Measurements from ENCODE around the gene UNCX. TPM values are rescaled to one million over a fixed set of nuclear protein-coding genes. Genes with fewer than 3 reads are reported as not detected.

Gene UNCX
- 0.05 to 0.06 TPM in 2 of 5 replicates, not detected in the others for total RNA-seq (2022; extraction: Qiagen RNA extraction)

GRCh38 chr7:1232623-1233332 lies at the start of gene UNCX:
Gene UNCX (plus strand): TSS chr7:1232872. CDS start chr7:1233018, 146 bp downstream.

Other genes with a start within 250 kb of the UNCX start
- not detected in 5 replicates for gene CYP2W1, start 249.7 kb upstream of the UNCX start, total RNA-seq (2022; extraction: Qiagen RNA extraction)
- gene GPR146, start 188.3 kb upstream of the UNCX start, total RNA-seq (2022; extraction: Qiagen RNA extraction) = 1.8 to 2.1 TPM (median 1.9 TPM) in 5 replicates
- 1.4 to 2.0 TPM (median 1.8 TPM) in 5 replicates for gene GPER1, start 144.8 kb upstream of the UNCX start, total RNA-seq (2022; extraction: Qiagen RNA extraction)
- gene ZFAND2A, start 72.7 kb upstream of the UNCX start, total RNA-seq (2022; extraction: Qiagen RNA extraction) = 47.2 to 56.5 TPM (median 52.9 TPM) in 5 replicates
- gene MICALL2, start 226.6 kb downstream of the UNCX start, total RNA-seq (2022; extraction: Qiagen RNA extraction) = 10.8 to 23.7 TPM (median 21.8 TPM) in 5 replicates

All from A549 treated with AZD2906 at 1 μM for 4 hours (cell line).